K562 (cell line): Measurements from ENCODE around the gene SIM1. TPM values are rescaled to one million over a fixed set of nuclear protein-coding genes. Genes with fewer than 3 reads are reported as not detected.

Source experiments
- ATAC-seq: fragments of 200-7000 bp; cut with Tn5 transposase; 3 replicates; pipeline ENCODE4 v1.9.1; 2020; ENCODE audit warnings: moderate library complexity
- BruUV-seq: library from RNA; stranded (reverse); fragments of 400-500 nt; replicated peaks from 2 replicates; lab custom pipeline; 2021; lab: Mats Ljungman, UMichigan
- CTCF ChIA-PET: fragments of 300-600 bp; formaldehyde crosslinking; extraction: SDS; loops from one replicate; lab custom pipeline; 2021; ENCODE audit warnings: low intra/inter-chr PET ratio; lab: Yijun Ruan, JAX
- POLR2A ChIA-PET: fragments of 300-600, 350-650 bp; sonication (Branson Sonifier 250); formaldehyde crosslinking; extraction: SDS; loops from one replicate; lab custom pipeline; 2021; ENCODE audit warnings: antibody characterized with exemption, inconsistent platforms; lab: Yijun Ruan, JAX
- DNase-seq, 4 experiments: peaks; one replicate each; pipeline versions ENCODE4 v3.0.0 to v3.0.0-alpha.2; 2011 to 2018; ENCODE audit warnings: low spot score in 3 of 4, mixed read lengths in 3 of 4; ENCODE audit errors: extremely low read depth in 1 of 4
- FAIRE-seq: peaks from 2 replicates; lab custom pipeline; 2011; peaks lifted over from hg19 to GRCh38; lab: Jason Lieb, UNC
- H2AFZ ChIP-seq: 2 replicates; pipeline ENCODE4 v1.6.0; 2011; ENCODE audit warnings: low read depth, low read length, control low read depth, inconsistent platforms
- H3K27ac ChIP-seq: fragments of 200-600 bp; 3 replicates; pipeline ENCODE4 v1.8.0; 2011; ENCODE audit warnings: low read depth, mild to moderate bottlenecking, control low read depth, inconsistent platforms, low read length, moderate library complexity, mixed read lengths; ENCODE audit errors: extremely low read depth
- H3K27me3 ChIP-seq, 2 experiments: fragments of 300-600 bp in 1 of 2; 2 replicates in 1 of 2; 3 replicates in 1 of 2; pipeline versions ENCODE4 v1.6.0 to v1.8.0; 2011; ENCODE audit warnings: inconsistent platforms in 2 of 2, low read length in 2 of 2, mild to moderate bottlenecking in 1 of 2, mixed read lengths in 1 of 2, moderate library complexity in 1 of 2; ENCODE audit not compliant: control insufficient read depth in 2 of 2, insufficient read depth in 2 of 2
- H3K36me3 ChIP-seq: fragments of 300-600 bp; 3 replicates; pipeline ENCODE4 v1.8.0; 2011; ENCODE audit warnings: mild to moderate bottlenecking, low read length, inconsistent platforms; ENCODE audit not compliant: control insufficient read depth, insufficient read depth
- H3K4me1 ChIP-seq, 2 experiments: fragments of 200-600 bp in 1 of 2; replicated peaks in 1 of 2; 2 replicates in 1 of 2; 3 replicates in 1 of 2; pipeline versions ENCODE4 v1.5.1 to v1.8.0; 2011; ENCODE audit warnings: inconsistent platforms in 2 of 2, low read length in 2 of 2, mild to moderate bottlenecking in 1 of 2, mixed read lengths in 1 of 2, moderate library complexity in 1 of 2; ENCODE audit not compliant: control insufficient read depth in 2 of 2, insufficient read depth in 2 of 2
- H3K4me2 ChIP-seq: 2 replicates; pipeline ENCODE4 v1.6.1; 2011; ENCODE audit warnings: low read length, control low read depth, inconsistent platforms, mixed read lengths; ENCODE audit not compliant: insufficient read depth
- H3K4me3 ChIP-seq: fragments of 200-600 bp; sonication (generic), shearing (Covaris generic); 2 replicates; pipeline ENCODE4 v1.5.1; 2016; ENCODE audit warnings: control low read depth, inconsistent platforms
- H3K79me2 ChIP-seq: fragments of 200-600 bp; 3 replicates; pipeline ENCODE4 v1.8.0; 2011; ENCODE audit warnings: low read length, inconsistent platforms; ENCODE audit not compliant: control insufficient read depth, insufficient read depth
- H3K9ac ChIP-seq, 2 experiments: 2 replicates each; pipeline versions ENCODE4 v1.6.0 to v1.6.1; 2011; ENCODE audit warnings: low read depth in 2 of 2, low read length in 2 of 2, control low read depth in 1 of 2, inconsistent platforms in 1 of 2, mild to moderate bottlenecking in 1 of 2, mixed read lengths in 1 of 2; ENCODE audit not compliant: insufficient read depth in 1 of 2
- H3K9me1 ChIP-seq: one replicate; pipeline ENCODE4 v1.6.0; 2011; ENCODE audit warnings: inconsistent platforms, mild to moderate bottlenecking, low read length, moderate library complexity; ENCODE audit not compliant: control insufficient read depth, insufficient read depth
- H3K9me3 ChIP-seq: replicated peaks from 2 replicates; pipeline ENCODE4 v1.5.1; 2011; ENCODE audit warnings: low read depth, low read length, inconsistent platforms; ENCODE audit not compliant: control insufficient read depth, insufficient read depth
- H4K20me1 ChIP-seq: replicated peaks from 2 replicates; pipeline ENCODE4 v1.6.1; 2011; ENCODE audit warnings: low read length, inconsistent platforms, mixed read lengths; ENCODE audit not compliant: control insufficient read depth, insufficient read depth
- ARHGAP35 ChIP-seq: fragments of 450-650 bp; IDR thresholded peaks from 2 replicates; pipeline ENCODE4 v1.6.1; 2018; ENCODE audit not compliant: partially characterized antibody
- CEBPZ ChIP-seq: fragments of 150-350 bp; IDR thresholded peaks from 2 replicates; pipeline ENCODE4 v1.6.1; 2014; ENCODE audit warnings: low read depth, mild to moderate bottlenecking, low read length, borderline replicate concordance
- KLF1 ChIP-seq: fragments of 450-650 bp; IDR thresholded peaks from 2 replicates; pipeline ENCODE4 v1.6.1; 2016; ENCODE audit warnings: missing genetic modification characterization, missing compliant biosample characterization
- MGA ChIP-seq: fragments of 450-650 bp; IDR thresholded peaks from 2 replicates; pipeline ENCODE4 v1.6.1; 2016; ENCODE audit warnings: mild to moderate bottlenecking, moderate library complexity
- SOX6 ChIP-seq: fragments of 450-650 bp; IDR thresholded peaks from 2 replicates; pipeline ENCODE4 v1.6.1; 2014; ENCODE audit warnings: mild to moderate bottlenecking
- TCF7 ChIP-seq: sonication (generic); IDR thresholded peaks from 2 replicates; pipeline ENCODE4 v1.6.1; 2016; ENCODE audit warnings: antibody characterized with exemption, borderline replicate concordance
- ZKSCAN1 ChIP-seq: fragments of 150-350 bp; IDR thresholded peaks from 2 replicates; pipeline ENCODE4 v1.6.1; 2016; ENCODE audit warnings: low read depth, low read length
- ZNF316 ChIP-seq: fragments of 450-650 bp; IDR thresholded peaks from 2 replicates; pipeline ENCODE4 v1.6.1; 2016
- ZNF41 ChIP-seq: fragments of 250-450 bp; sonication (Bioruptor Pico); conservative IDR thresholded peaks from 2 replicates; pipeline ENCODE4 v1.4.0; 2020; ENCODE audit warnings: mild to moderate bottlenecking
- WGBS: fragments of 100-300 bp; shearing (Covaris generic); methylation state at CpG from one replicate; pipeline ENCODE4 v1.1.6; 2016; ENCODE audit warnings: low coverage, mixed read lengths; ENCODE audit not compliant: insufficient coverage; ENCODE audit errors: missing lambda C conversion rate; 5-methylcytosine and 5-hydroxymethylcytosine counted together
- in situ Hi-C: fragments of 300-500 bp; cut with MboI; formaldehyde crosslinking; loops from 4 replicates; pipeline ENCODE4 v1.15.0; 2018; ENCODE audit warnings: inconsistent platforms, mixed read lengths
- intact Hi-C: fragments of 100-400 bp; cut with micrococcal nuclease; formaldehyde crosslinking; loops from 2 replicates; pipeline ENCODE4 v1.14.2; 2022
- polyA plus RNA-seq, 8 experiments: library from polyadenylated mRNA; depleted of rRNA in 4 of 8; stranded (reverse) in 5 of 8; unstranded in 3 of 8; fragments of >200 nt; fragmentation: Nextera tagmentation in 2 of 8; fragmentation: Illumina TruSeq in 1 of 8; extraction: Ambion mirVana in 2 of 8; extraction: Trizol in 1 of 8; gene quantifications; 2 replicates each; pipeline versions ENCODE4 v1.2.1 to v1.2.3, GENCODE V29; 2011 to 2014; ENCODE audit warnings: inconsistent platforms in 1 of 8, missing spikeins in 1 of 8
- total RNA-seq, 7 experiments: library from RNA; depleted of rRNA in 6 of 7; stranded (reverse); fragments of >200 nt in 6 of 7; fragmentation: Illumina TruSeq in 2 of 7; extraction: Trizol in 2 of 7; gene quantifications; 2 replicates each; pipeline versions ENCODE4 v1.2.1 to v1.2.3, GENCODE V29; 2011 to 2021; ENCODE audit warnings: low replicate concordance in 1 of 7

SIM1 gene
- total and polyA plus RNA-seq, 9 of the 15 experiments (the other 6 are each of a cell fraction or from before 2014, with no cell fraction given) = not detected

- Histone ChIP-seq H3K9me1 (no peaks in the 10 kb centered on the region), H3K4me3 (no peak overlapping the region), H3K79me2 (no peaks in the 10 kb centered on the region), H3K27ac (no peak overlapping the region), H3K4me2 (no peak overlapping the region), H4K20me1 (no peaks in the 10 kb centered on the region), H2AFZ (no peak overlapping the region), H3K9me3 (no peaks in the 10 kb centered on the region), H3K36me3 (no peaks in the 10 kb centered on the region), H3K4me1 (no peaks in the 10 kb centered on the region), H3K9ac (no peak overlapping the region), H3K27me3 (no peaks in the 10 kb centered on the region)
- POLR2A ChIA-PET = interaction anchor here (1.0 kb wide), 1 partner anchor 10 kb away, joined by 3 read pairs; no protein-coding TSS in a partner anchor
- ATAC-seq (no peak), FAIRE-seq (no peak), DNase-seq (no peak)
- BruUV-seq = no TSS peak
- 28% methylated on average over 2 of the region's 2 CpGs for WGBS
- CTCF ChIA-PET = no interaction called here
- intact Hi-C loops (no loop called here), in situ Hi-C loops (no loop called here)
- TF ChIP-seq ZNF41 (CRISPR knock-in tag) (no peak), ZKSCAN1 (no peak), KLF1 (tag) (no peak), ZNF316 (no peak), MGA (no peak), TCF7 (no peak), CEBPZ (no peak), ARHGAP35 (no peak), SOX6 (no peak)
Measured at GRCh38 chr6:100344321-100344720, 120.4 kb downstream of the SIM1 start.
